Heart left ventricle (tissue), 16 donors: ENCODE measurements around the gene IRX6. TPM values are rescaled to one million over a fixed set of nuclear protein-coding genes. Genes with fewer than 3 reads are reported as not detected.

ENCODE experiments used
- ATAC-seq, 4 donors: fragments of 200-7000 bp; cut with Tn5 transposase; one replicate each; pipeline ENCODE4 v1.9.1; 2020 to 2022; ENCODE audit warnings: moderate library complexity in 4 of 4, mild to moderate bottlenecking in 3 of 4, moderate number of reproducible peaks in 1 of 4
- DNase-seq, 5 donors: peaks; one replicate each; pipeline ENCODE4 v3.0.0-alpha.2; 2020
- H3K27ac ChIP-seq, 12 donors: fragments of 200-600 bp; sonication (generic) in 4 of 12; one replicate each; pipeline versions ENCODE4 v1.5.0 to v1.8.0; 2016 to 2022; ENCODE audit warnings: mild to moderate bottlenecking in 2 of 12
- H3K27me3 ChIP-seq, 9 donors: fragments of 200-600 bp; sonication (generic) in 2 of 9; one replicate each; pipeline versions ENCODE4 v1.5.1 to v1.8.0; 2016 to 2022; ENCODE audit warnings: mild to moderate bottlenecking in 3 of 9
- H3K36me3 ChIP-seq, 9 donors: fragments of 200-600 bp; sonication (generic) in 2 of 9; one replicate each; pipeline versions ENCODE4 v1.5.0 to v1.8.0; 2018 to 2022; ENCODE audit warnings: mild to moderate bottlenecking in 2 of 9
- H3K4me1 ChIP-seq, 12 donors: fragments of 200-600 bp; sonication (generic) in 4 of 12; one replicate each; pipeline versions ENCODE4 v1.5.0 to v1.8.0; 2016 to 2022; ENCODE audit warnings: mild to moderate bottlenecking in 3 of 12
- H3K4me3 ChIP-seq, 12 donors: fragments of 200-600 bp; sonication (generic) in 4 of 12; one replicate each; pipeline versions ENCODE4 v1.5.0 to v1.8.0; 2017 to 2022; ENCODE audit warnings: mild to moderate bottlenecking in 9 of 12, moderate library complexity in 4 of 12
- H3K9me3 ChIP-seq, 12 donors: fragments of 200-600 bp; sonication (generic) in 4 of 12; one replicate each; pipeline versions ENCODE4 v1.5.0 to v1.8.0; 2016 to 2022; ENCODE audit warnings: mild to moderate bottlenecking in 1 of 12
- CTCF ChIP-seq, 12 donors: fragments of 200-600 bp; sonication (generic) in 4 of 12; IDR thresholded peaks; one replicate each; pipeline versions ENCODE4 v1.5.0 to v1.8.0; 2018 to 2022; ENCODE audit warnings: antibody characterized with exemption in 12 of 12, mild to moderate bottlenecking in 5 of 12
- POLR2A ChIP-seq, 2 donors: fragments of 450-650 bp; IDR thresholded peaks; one replicate each; pipeline ENCODE4 v1.6.1; 2017; ENCODE audit warnings: antibody characterized with exemption in 2 of 2, mild to moderate bottlenecking in 2 of 2, moderate library complexity in 2 of 2
- WGBS, 4 donors: extraction: QIAGEN DNeasy Blood & Tissue Kit in 2 of 4; methylation state at CpG; one replicate each; pipeline versions ENCODE4 v1.1.5 to v1.1.7; 2013 to 2018; 5-methylcytosine and 5-hydroxymethylcytosine counted together
- intact Hi-C, 10 donors: fragments of 100-400 bp; cut with DNase I; formaldehyde crosslinking; loops; one replicate each; pipeline versions ENCODE4 v1.11.1 to v1.14.2; 2022
- polyA plus RNA-seq, 2 donors: library from polyadenylated mRNA; stranded (reverse); fragments of 200-250 nt; gene quantifications; one replicate each; pipeline ENCODE4 v1.2.3, GENCODE V29; 2013
- total RNA-seq, 9 donors: library from RNA; depleted of rRNA in 2 of 9; stranded (reverse); fragments of >200 nt in 2 of 9; fragmentation: NEBNext Ultra II Directional in 3 of 9; extraction: Animal tissue kit (Norgen Biotek cat#: 25700) in 3 of 9; gene quantifications; one replicate each; pipeline versions ENCODE4 v1.1.0 to v1.2.4, GENCODE V29; 2016 to 2023
- donor health status: ischemic (EF 13 %, LVEDD 7.1; RV severe dilation, severe dysfunction).
- donor health status: healthy with polysubstance abuse.
- donor health status: DM: no; HTN: yes; CAD: no.
- donor health status: DM: no; HTN: no; CAD: no.
- donor health status: ischemic (EF 25% LVEDD 6.9; RV normal size, moderate dysfunction).
- donor health status: ischemic (EF 25% LVEDD 5.7; RV mildly dilated, moderate dysfunction).
- donor health status: healthy.
- donor health status: DM: yes; HTN: yes; CAD: no.
- donor health status: ischemic (EF 35%, LVEDD 5.7; RV mildly dilated, moderate dysfunction).
- donor health status: nonischemic (EF 11% LVEDD 7.7; RV severe dilation, severe dysfunction).
- donor health status: DM: yes; HTN: yes; CAD: no.
- donor health status: PGD.
- donor health status: ischemic (EF 29% LVEDD 5.4; RV normal size, mild dysfunction).
- donor health status: nonischemic (EF 23%, LVEDD 6.1; RV moderate dilation, normal function).

Gene IRX6
- total and polyA plus RNA-seq, 11 donors: 0.96 to 48.4 (median 12.4) TPM

DNA sequence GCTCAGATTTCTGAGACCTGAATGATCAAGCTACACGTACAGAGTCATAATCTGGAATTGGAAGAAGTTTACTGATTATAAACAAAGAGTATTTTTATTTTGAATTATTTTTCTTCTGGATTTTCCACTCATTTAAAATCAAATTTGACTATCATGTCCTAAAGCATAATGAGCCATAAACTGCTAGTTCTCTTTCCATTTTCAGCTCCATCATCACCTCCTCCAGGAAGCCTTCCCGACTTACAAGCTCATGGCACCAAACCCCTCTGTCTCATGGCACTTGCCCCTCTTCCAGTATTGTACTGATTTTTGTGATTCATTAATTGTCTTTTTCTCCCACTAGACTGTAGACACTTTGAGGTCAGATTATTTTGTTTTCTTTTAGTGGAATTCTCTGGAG, 35.9 kb downstream of the IRX6 start:
- no peaks in the 10 kb centered on the region for H3K4me1 ChIP-seq
- no peak for ATAC-seq
- no peaks in the 10 kb centered on the region for H3K9me3 ChIP-seq
- H3K27ac ChIP-seq: no peak overlapping the region
- no peak for TF ChIP-seq POLR2A (IDR thresholded peaks at IDR 0.05)
- no peak for TF ChIP-seq CTCF (IDR thresholded peaks at IDR 0.05)
- no peak for DNase-seq
- WGBS, 4 donors: 78 to 85% (median 80%) methylated on average over 2 of the region's 2 CpGs
- H3K27me3 ChIP-seq: no peaks in the 10 kb centered on the region
- no peak overlapping the region for H3K4me3 ChIP-seq
- intact Hi-C loops: loop anchor here in 3 of 10 donors (5.0 to 10.0 kb wide), 4 partner anchors 33 to 1588 kb away; no protein-coding TSS in a partner anchor
- no peaks in the 10 kb centered on the region for H3K36me3 ChIP-seq

DNA sequence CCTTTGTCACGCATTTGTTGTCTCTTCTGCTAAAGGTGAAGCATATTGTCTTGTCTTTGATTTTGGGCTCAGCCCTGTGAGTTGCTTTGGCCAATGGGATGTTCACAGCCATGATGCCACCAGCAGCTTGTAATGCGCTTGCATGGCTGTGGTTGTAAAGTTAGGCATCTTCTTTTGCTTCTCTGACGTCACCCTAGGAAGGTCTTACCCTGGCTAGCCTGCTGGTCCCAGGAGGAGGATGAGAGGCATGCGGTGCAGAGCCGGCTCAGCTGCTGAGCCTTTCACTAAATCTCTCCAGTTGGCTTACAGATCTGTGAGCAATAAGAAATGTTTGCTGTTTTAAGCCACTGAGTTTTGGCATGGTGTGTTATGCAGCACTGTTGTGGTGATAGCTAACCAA, 40.8 kb downstream of the IRX6 start:
- peaks cover 0 to 28% (median 19%) of the 10 kb centered on the region in 12 donors for H3K4me1 ChIP-seq
- intact Hi-C loops: loop anchor here in 4 of 10 donors (5.0 to 10.0 kb wide), 5 partner anchors 38 to 1593 kb away; no protein-coding TSS in a partner anchor
- no peak overlapping the region for H3K4me3 ChIP-seq
- H3K27ac ChIP-seq: no peak overlapping the region
- no peak for ATAC-seq
- DNase-seq: no peak
- H3K27me3 ChIP-seq: peaks cover 0 to 12% (median 0%) of the 10 kb centered on the region in 9 donors
- H3K9me3 ChIP-seq: no peaks in the 10 kb centered on the region
- TF ChIP-seq CTCF (IDR thresholded peaks at IDR 0.05) (no peak), POLR2A (IDR thresholded peaks at IDR 0.05) (no peak)
- 80 to 93% (median 84%) methylated on average over 5 of the region's 5 CpGs for WGBS, 4 donors
- H3K36me3 ChIP-seq: no peaks in the 10 kb centered on the region

- DNase-seq (no peak), ATAC-seq (peak in 1 of 4 donors; percentile 12)
- H3K4me1 ChIP-seq: peaks cover 0 to 42% (median 26%) of the 10 kb centered on the region in 12 donors
- H3K27ac ChIP-seq: peak overlapping the region in 7 of 12 donors; percentile 7 to 75 (median 46)
- H3K9me3 ChIP-seq: no peaks in the 10 kb centered on the region
- H3K4me3 ChIP-seq: no peak overlapping the region
- 21 to 34% (median 30%) methylated on average over 4 of the region's 4 CpGs for WGBS, 4 donors
- intact Hi-C loops: loop anchor here in 3 of 10 donors (5.0 to 10.0 kb wide), 3 partner anchors 40 to 1593 kb away; no protein-coding TSS in a partner anchor
- TF ChIP-seq POLR2A (IDR thresholded peaks at IDR 0.05): no peak
- H3K36me3 ChIP-seq: no peaks in the 10 kb centered on the region
- H3K27me3 ChIP-seq: peaks cover 0 to 29% (median 0%) of the 10 kb centered on the region in 9 donors
Observed at GRCh38 chr16:55367301-55367811, 43.4 kb downstream of the IRX6 start.

GRCh38 chr16:55367866-55368603, 44.0 kb downstream of the IRX6 start:
- peaks cover 0 to 35% (median 0%) of the 10 kb centered on the region in 9 donors for H3K27me3 ChIP-seq
- no peak for ATAC-seq
- H3K36me3 ChIP-seq: no peaks in the 10 kb centered on the region
- DNase-seq: no peak
- WGBS, 4 donors: 36 to 52% (median 40%) methylated on average over 4 of the region's 4 CpGs
- TF ChIP-seq POLR2A (IDR thresholded peaks at IDR 0.05) (no peak), CTCF (IDR thresholded peaks at IDR 0.05) (no peak)
- peak overlapping the region in 5 of 12 donors; percentile 41 to 75 (median 47) for H3K27ac ChIP-seq
- intact Hi-C loops: loop anchor here in 3 of 10 donors (5.0 to 10.0 kb wide), 3 partner anchors 41 to 1593 kb away; no protein-coding TSS in a partner anchor
- H3K4me1 ChIP-seq: peaks cover 0 to 44% (median 26%) of the 10 kb centered on the region in 12 donors
- no peak overlapping the region for H3K4me3 ChIP-seq
- H3K9me3 ChIP-seq: no peaks in the 10 kb centered on the region
